Kidney epithelial cell (primary cell): Measurements from ENCODE around the gene AAMDC. TPM values are rescaled to one million over a fixed set of nuclear protein-coding genes. Genes with fewer than 3 reads are reported as not detected.
A peak's percentile ranks its signal among the peaks of the same experiment; 100 is the strongest.
"Not testable (repeated sequence)": the region's sequence is repeated elsewhere in the genome, so short reads cannot be mapped to it uniquely, and the experiment has no call there.

ENCODE experiments used
- DNase-seq: peaks from one replicate; pipeline ENCODE4 v3.0.0-alpha.2; 2010; ENCODE audit warnings: low read depth
- H3K27me3 ChIP-seq: 2 replicates; pipeline ENCODE4 v1.6.0; 2011; ENCODE audit warnings: low read length; ENCODE audit not compliant: control insufficient read depth, insufficient read depth
- H3K36me3 ChIP-seq: 2 replicates; pipeline ENCODE4 v1.5.1; 2011; ENCODE audit warnings: low read length; ENCODE audit not compliant: control insufficient read depth, insufficient read depth
- H3K4me3 ChIP-seq: 2 replicates; pipeline ENCODE4 v1.5.1; 2011; ENCODE audit warnings: low read depth, mild to moderate bottlenecking, control low read depth, low read length
- CTCF ChIP-seq: IDR thresholded peaks from 2 replicates; pipeline ENCODE4 v1.5.1; 2011; ENCODE audit warnings: mild to moderate bottlenecking, moderate library complexity, low read length, control low read depth, inconsistent platforms; ENCODE audit not compliant: insufficient read depth, poor library complexity, severe bottlenecking
- total RNA-seq: library from RNA; depleted of rRNA; stranded (reverse); fragments of >200 nt; gene quantifications from 2 replicates; pipeline ENCODE4 v1.2.3, GENCODE V29; 2015

Gene AAMDC
- total RNA-seq, 1 donor from 2014 or later = 12.4 TPM

GRCh38 chr11:77813256-77813655, 7.7 kb upstream of the AAMDC start:
- no peak for TF ChIP-seq CTCF
- no peaks in the 10 kb centered on the region for H3K27me3 ChIP-seq
- no peak overlapping the region for H3K4me3 ChIP-seq
- no peak for DNase-seq
- H3K36me3 ChIP-seq = no peaks in the 10 kb centered on the region

- Histone ChIP-seq H3K27me3 (no peaks in the 10 kb centered on the region), H3K36me3 (no peaks in the 10 kb centered on the region), H3K4me3 (no peak overlapping the region)
- TF ChIP-seq CTCF = no peak
- no peak for DNase-seq
Measured at GRCh38 chr11:77814848-77815247, 6.1 kb upstream of the AAMDC start.

- TF ChIP-seq CTCF = no peak
- Histone ChIP-seq H3K36me3 (no peaks in the 10 kb centered on the region), H3K4me3 (no peak overlapping the region), H3K27me3 (no peaks in the 10 kb centered on the region)
- DNase-seq = no peak
Measured at GRCh38 chr11:77815459-77815858, 5.5 kb upstream of the AAMDC start.

GRCh38 chr11:77819411-77819920, 1.5 kb upstream of the AAMDC start:
- H3K36me3 ChIP-seq = no peaks in the 10 kb centered on the region
- H3K27me3 ChIP-seq = no peaks in the 10 kb centered on the region
- no peak for TF ChIP-seq CTCF
- peak overlapping the region; percentile 85 for H3K4me3 ChIP-seq
- DNase-seq = peak; percentile 76

GRCh38 chr11:77819921-77820564, 901 bp upstream of the AAMDC start:
- no peaks in the 10 kb centered on the region for H3K36me3 ChIP-seq
- no peaks in the 10 kb centered on the region for H3K27me3 ChIP-seq
- H3K4me3 ChIP-seq = peak overlapping the region; percentile 85
- DNase-seq = no peak
- no peak for TF ChIP-seq CTCF

GRCh38 chr11:77821349-77821851, 456 bp downstream of the AAMDC start:
- DNase-seq = no peak
- Histone ChIP-seq H3K36me3 (no peaks in the 10 kb centered on the region), H3K4me3 (peak overlapping the region; percentile 85), H3K27me3 (no peaks in the 10 kb centered on the region)
- no peak for TF ChIP-seq CTCF

GRCh38 chr11:77822126-77822525, 1.2 kb downstream of the AAMDC start:
- not testable (repeated sequence) for H3K27me3 ChIP-seq, DNase-seq, H3K36me3 ChIP-seq
- H3K4me3 ChIP-seq = peak overlapping the region; percentile 85
